B cell (primary cell): ENCODE measurements around the gene TRIM58.

Source experiments
- CTCF ChIP-seq: fragments of 200-600 bp; IDR thresholded peaks from one replicate; pipeline ENCODE4 v1.8.0; 2022; ENCODE audit warnings: antibody characterized with exemption, mild to moderate bottlenecking
- EZH2 ChIP-seq: IDR thresholded peaks from 2 replicates; pipeline ENCODE4 v1.6.1; 2012; ENCODE audit warnings: borderline replicate concordance, low read depth, mild to moderate bottlenecking, moderate library complexity, low read length; ENCODE audit not compliant: insufficient read depth, poor library complexity, severe bottlenecking

- TF ChIP-seq CTCF: no peak
- TF ChIP-seq EZH2: no peak
These were observed 7.7 kb downstream of the TRIM58 start for GRCh38 chr1:247864644-247865043.
